ENCODE data around the gene COL6A1. TPM values are rescaled to one million over a fixed set of nuclear protein-coding genes. Genes with fewer than 3 reads are reported as not detected.
A peak's percentile ranks its signal among the peaks of the same experiment; 100 is the strongest.

COL6A1 gene
- total and polyA plus RNA-seq, 5 experiments from 2014 or later, result 1.7 to 21.0 (median 2.0) TPM

- H3K36me3 Mint-ChIP-seq, result peaks cover 2 to 11% (median 6%) of the 10 kb centered on the region in 3 donors
- H3K27ac Mint-ChIP-seq, result no peak overlapping the region
- peak in 2 of 10 donors; percentile 3 to 66 for DNase-seq
Measured at GRCh38 chr21:45989355-45990048, 7.9 kb downstream of the COL6A1 start.

DNA sequence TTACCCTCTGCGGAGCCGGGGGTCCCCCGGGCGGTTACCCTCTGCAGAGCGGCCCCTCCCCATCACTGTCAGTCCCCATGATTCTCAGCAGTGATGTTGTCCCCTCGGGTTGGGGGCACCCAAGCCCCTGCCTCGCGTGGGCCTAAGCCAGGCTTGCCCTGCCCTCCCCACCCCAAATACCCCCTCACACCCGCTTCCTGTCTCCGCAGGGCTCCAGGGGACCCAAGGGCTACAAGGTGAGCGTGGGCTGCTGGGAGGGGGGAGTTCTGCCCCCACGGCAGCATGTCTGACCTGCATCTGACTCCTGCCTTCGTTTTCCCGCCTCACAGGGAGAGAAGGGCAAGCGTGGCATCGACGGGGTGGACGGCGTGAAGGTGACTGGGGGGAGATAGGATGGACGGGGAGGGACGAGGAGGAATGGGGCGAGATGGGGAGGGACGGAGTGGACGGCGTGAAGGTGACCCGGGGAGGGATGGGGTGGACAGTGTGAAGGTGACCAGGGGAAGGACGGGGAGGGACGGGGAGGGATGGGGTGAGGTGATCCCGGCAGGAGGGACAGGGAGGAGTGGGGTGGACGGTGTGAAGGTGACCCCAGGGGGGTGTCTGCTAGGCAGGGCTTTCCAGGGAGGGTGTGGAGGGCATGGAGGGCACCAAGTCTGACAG, 8.6 kb downstream of the COL6A1 start:
- peaks cover 0 to 1% (median under 1%) of the 10 kb centered on the region in 4 donors for H3K4me1 Mint-ChIP-seq
- no peak overlapping the region for H3K4me3 Mint-ChIP-seq
- no peaks in the 10 kb centered on the region for H3K27me3 Mint-ChIP-seq
- no peaks in the 10 kb centered on the region for H3K9me3 Mint-ChIP-seq
- peak in 2 of 10 donors; percentile 1 to 61 for DNase-seq
- peaks cover 0 to 5% (median 0%) of the 10 kb centered on the region in 3 donors for H3K36me3 Mint-ChIP-seq
- POLR2A ChIA-PET, result no interaction called here
- no peak overlapping the region for H3K27ac Mint-ChIP-seq
- no peak for ATAC-seq

More at GRCh38 chr21:45989355-45990048, 7.9 kb downstream of the COL6A1 start:
- ATAC-seq, result no peak
- POLR2A ChIA-PET, result no interaction called here
- H3K27me3 Mint-ChIP-seq, result peaks cover 0 to 3% (median 0%) of the 10 kb centered on the region in 5 donors
- H3K9me3 Mint-ChIP-seq, result no peaks in the 10 kb centered on the region
- peaks cover 0 to 8% (median 7%) of the 10 kb centered on the region in 4 donors for H3K4me1 Mint-ChIP-seq
- no peak overlapping the region for H3K4me3 Mint-ChIP-seq

- no peaks in the 10 kb centered on the region for H3K9me3 Mint-ChIP-seq
- POLR2A ChIA-PET, result no interaction called here
- DNase-seq (peak in 2 of 10 donors; percentile 2 to 14), ATAC-seq (no peak)
- peaks cover 0 to 3% (median 0%) of the 10 kb centered on the region in 3 donors for H3K36me3 Mint-ChIP-seq
- no peak overlapping the region for H3K27ac Mint-ChIP-seq
- H3K4me3 Mint-ChIP-seq, result no peak overlapping the region
- H3K27me3 Mint-ChIP-seq, result no peaks in the 10 kb centered on the region
- H3K4me1 Mint-ChIP-seq, result no peaks in the 10 kb centered on the region
Measured at GRCh38 chr21:45990741-45991605, 9.4 kb downstream of the COL6A1 start.

GRCh38 chr21:45991606-45992300, 10.2 kb downstream of the COL6A1 start:
- peaks cover 0 to 3% (median 0%) of the 10 kb centered on the region in 3 donors for H3K36me3 Mint-ChIP-seq
- no peaks in the 10 kb centered on the region for H3K9me3 Mint-ChIP-seq
- H3K4me1 Mint-ChIP-seq, result no peaks in the 10 kb centered on the region
- ATAC-seq (no peak), DNase-seq (peak in 3 of 10 donors; percentile 3 to 59 (median 14))
- peak overlapping the region in 1 of 10 donors; percentile 57 for H3K27ac Mint-ChIP-seq
- POLR2A ChIA-PET, result no interaction called here
- H3K4me3 Mint-ChIP-seq, result no peak overlapping the region
- H3K27me3 Mint-ChIP-seq, result no peaks in the 10 kb centered on the region

- no peaks in the 10 kb centered on the region for H3K27me3 Mint-ChIP-seq
- POLR2A ChIA-PET, result interaction anchor here (1.4 kb wide), 1 partner anchor 10 kb away, joined by 3 read pairs; no protein-coding TSS in a partner anchor
- DNase-seq, result peak in 2 of 10 donors; percentile 4 to 16
- H3K4me1 Mint-ChIP-seq, result no peaks in the 10 kb centered on the region
- no peak for ATAC-seq
- H3K9me3 Mint-ChIP-seq, result no peaks in the 10 kb centered on the region
- no peak overlapping the region for H3K4me3 Mint-ChIP-seq
- no peak overlapping the region for H3K27ac Mint-ChIP-seq
- H3K36me3 Mint-ChIP-seq, result peaks cover 0 to 3% (median 0%) of the 10 kb centered on the region in 3 donors
Measured at GRCh38 chr21:45992301-45993209, 11.0 kb downstream of the COL6A1 start.

DNA sequence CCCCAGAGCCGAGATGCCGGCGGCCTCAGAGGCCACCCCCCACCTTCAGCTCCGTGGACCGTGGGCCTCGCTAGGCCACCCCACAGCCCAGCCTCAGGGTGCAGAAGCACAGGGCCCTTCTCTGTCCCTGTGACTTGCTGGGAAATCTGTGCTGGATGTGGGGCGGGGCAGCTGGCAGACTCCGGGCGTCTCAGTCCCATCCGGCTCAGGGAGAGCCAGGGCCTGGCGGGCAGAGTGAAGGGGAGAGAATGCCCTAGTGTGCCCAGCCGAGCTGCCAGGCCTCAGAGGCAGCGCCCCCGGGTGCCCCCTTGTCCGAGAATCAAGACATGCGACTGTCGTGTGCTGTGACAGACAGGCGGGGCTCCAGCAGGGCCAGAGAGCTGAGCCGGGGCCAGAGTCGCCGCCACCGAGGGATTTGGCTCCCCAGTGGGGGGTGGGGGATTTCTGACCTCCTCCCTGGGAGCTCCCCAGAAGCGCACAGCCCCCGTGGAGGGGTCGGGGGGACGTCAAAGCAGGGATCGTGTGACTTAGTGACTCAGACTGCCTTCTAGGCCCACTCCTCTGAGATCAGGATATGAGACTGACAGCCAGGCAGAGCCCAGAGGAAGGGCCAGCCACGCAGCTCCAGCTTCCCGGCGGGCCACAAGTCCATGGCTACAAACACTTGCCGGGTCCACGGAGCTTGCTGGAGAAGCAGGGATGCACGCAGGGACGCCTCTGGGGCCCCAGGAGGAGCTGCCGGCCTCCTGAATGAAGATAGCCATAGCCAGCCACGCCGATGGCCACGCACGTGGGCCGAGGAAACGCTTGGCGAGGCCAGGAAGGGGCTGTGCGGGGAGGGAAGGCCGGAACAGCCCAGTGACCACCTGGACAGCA, 11.9 kb downstream of the COL6A1 start:
- Mint-ChIP-seq H3K27me3 (no peaks in the 10 kb centered on the region), H3K9me3 (no peaks in the 10 kb centered on the region), H3K4me3 (no peak overlapping the region), H3K27ac (no peak overlapping the region), H3K4me1 (no peaks in the 10 kb centered on the region), H3K36me3 (peaks cover 0 to 3% (median 0%) of the 10 kb centered on the region in 3 donors)
- ATAC-seq (no peak), DNase-seq (peak in 3 of 10 donors; percentile 3 to 58 (median 11))
- POLR2A ChIA-PET, result interaction anchor here (1.4 kb wide), 1 partner anchor 11 kb away, joined by 3 read pairs; no protein-coding TSS in a partner anchor

- no peaks in the 10 kb centered on the region for H3K27me3 Mint-ChIP-seq
- no peaks in the 10 kb centered on the region for H3K4me1 Mint-ChIP-seq
- DNase-seq (peak in 1 of 10 donors; percentile 4), ATAC-seq (no peak)
- no peak overlapping the region for H3K27ac Mint-ChIP-seq
- POLR2A ChIA-PET, result no interaction called here
- no peaks in the 10 kb centered on the region for H3K9me3 Mint-ChIP-seq
- H3K36me3 Mint-ChIP-seq, result peaks cover 0 to 3% (median 0%) of the 10 kb centered on the region in 3 donors
- H3K4me3 Mint-ChIP-seq, result no peak overlapping the region
Measured at GRCh38 chr21:45994086-45994661, 12.6 kb downstream of the COL6A1 start.

DNA sequence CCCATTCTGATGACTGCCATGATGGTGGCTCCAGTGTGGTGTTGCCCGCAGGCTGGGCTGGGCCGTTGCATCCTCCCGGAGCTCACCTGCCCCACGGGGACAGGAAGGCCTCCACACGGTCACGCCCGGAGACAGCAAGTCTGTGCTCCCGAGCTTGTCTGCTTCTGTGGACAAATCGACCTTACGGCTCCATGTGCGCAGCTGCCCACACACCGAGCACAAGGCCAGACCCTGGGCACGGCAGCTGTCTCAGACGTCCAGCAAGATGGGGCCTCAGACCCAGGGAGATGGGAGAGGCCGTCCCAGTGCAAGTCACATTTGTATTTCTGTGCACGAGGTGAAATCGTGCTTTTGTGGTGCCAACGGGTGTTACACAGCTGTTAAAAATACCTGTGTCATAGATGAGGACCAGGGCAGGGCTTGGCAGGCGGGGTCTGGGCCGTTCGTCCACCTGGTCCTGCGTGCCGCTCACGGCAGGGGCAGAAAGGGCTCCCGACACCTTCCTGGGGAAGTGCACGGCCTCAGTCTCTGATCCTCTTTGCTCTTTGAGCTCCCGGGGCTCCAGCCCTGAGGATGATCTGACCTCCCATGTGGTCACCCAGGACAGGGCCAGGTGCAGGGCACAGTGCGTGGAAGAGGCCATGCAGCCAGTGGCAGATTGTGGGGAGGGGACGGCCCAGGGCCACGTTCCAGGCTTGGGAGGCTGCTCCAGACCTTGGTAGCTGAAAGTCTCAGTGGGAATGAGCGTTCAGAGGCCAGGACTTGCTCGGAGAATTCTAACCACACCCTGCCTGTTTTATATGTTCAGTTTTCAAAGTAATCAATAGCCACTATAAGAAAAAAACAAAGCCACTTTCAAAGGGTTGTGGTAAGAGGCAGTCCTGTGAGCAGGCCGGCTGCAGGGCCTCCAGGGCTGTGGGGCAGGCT, 13.5 kb downstream of the COL6A1 start:
- Mint-ChIP-seq H3K27me3 (no peaks in the 10 kb centered on the region), H3K4me3 (no peak overlapping the region), H3K9me3 (no peaks in the 10 kb centered on the region), H3K36me3 (peaks cover 0 to 3% (median 0%) of the 10 kb centered on the region in 3 donors), H3K4me1 (peaks cover 0 to 2% (median 0%) of the 10 kb centered on the region in 4 donors), H3K27ac (no peak overlapping the region)
- peak in 2 of 10 donors; percentile 10 to 60 for DNase-seq
- POLR2A ChIA-PET, result no interaction called here
- ATAC-seq, result no peak

- H3K27me3 Mint-ChIP-seq, result no peaks in the 10 kb centered on the region
- H3K4me3 Mint-ChIP-seq, result no peak overlapping the region
- ATAC-seq, result no peak
- POLR2A ChIA-PET, result no interaction called here
- no peak overlapping the region for H3K27ac Mint-ChIP-seq
- H3K36me3 Mint-ChIP-seq, result peaks cover 0 to under 1% (median 0%) of the 10 kb centered on the region in 3 donors
- H3K4me1 Mint-ChIP-seq, result peaks cover 0 to 2% (median 0%) of the 10 kb centered on the region in 4 donors
- DNase-seq, result peak in 3 of 10 donors; percentile 1 to 56 (median 6)
- H3K9me3 Mint-ChIP-seq, result no peaks in the 10 kb centered on the region
Measured at GRCh38 chr21:45995686-45996179, 14.2 kb downstream of the COL6A1 start.
